MG63 (cell line): ENCODE results near the gene PRPF19. TPM values are rescaled to one million over a fixed set of nuclear protein-coding genes. Genes with fewer than 3 reads are reported as not detected.

Source experiments
- DNase-seq: peaks from one replicate; pipeline ENCODE4 v3.0.0-alpha.2; 2020
- H3K27me3 ChIP-seq: fragments of 250-450 bp; sonication (Bioruptor Pico); 2 replicates; pipeline ENCODE4 v1.5.1; 2020; ENCODE audit warnings: mild to moderate bottlenecking, moderate library complexity
- H3K36me3 ChIP-seq: fragments of 250-450 bp; sonication (Bioruptor Pico); 2 replicates; pipeline ENCODE4 v1.5.1; 2020; ENCODE audit warnings: mild to moderate bottlenecking, moderate library complexity
- H3K4me3 ChIP-seq: fragments of 250-450 bp; sonication (Bioruptor Pico); 2 replicates; pipeline ENCODE4 v1.5.1; 2020; ENCODE audit warnings: mild to moderate bottlenecking, moderate library complexity
- H3K9me3 ChIP-seq: fragments of 250-450 bp; sonication (Bioruptor Pico); 2 replicates; pipeline ENCODE4 v1.5.1; 2020; ENCODE audit warnings: mild to moderate bottlenecking, moderate library complexity
- total RNA-seq: library from RNA; depleted of rRNA; stranded (reverse); fragments of >200 nt; shearing (Covaris generic); gene quantifications from 2 replicates; pipeline ENCODE4 v1.2.3, GENCODE V29; 2014; ENCODE audit warnings: low replicate concordance

PRPF19 gene
- total RNA-seq, 1 experiment from 2014 or later: 98.0 TPM

DNA sequence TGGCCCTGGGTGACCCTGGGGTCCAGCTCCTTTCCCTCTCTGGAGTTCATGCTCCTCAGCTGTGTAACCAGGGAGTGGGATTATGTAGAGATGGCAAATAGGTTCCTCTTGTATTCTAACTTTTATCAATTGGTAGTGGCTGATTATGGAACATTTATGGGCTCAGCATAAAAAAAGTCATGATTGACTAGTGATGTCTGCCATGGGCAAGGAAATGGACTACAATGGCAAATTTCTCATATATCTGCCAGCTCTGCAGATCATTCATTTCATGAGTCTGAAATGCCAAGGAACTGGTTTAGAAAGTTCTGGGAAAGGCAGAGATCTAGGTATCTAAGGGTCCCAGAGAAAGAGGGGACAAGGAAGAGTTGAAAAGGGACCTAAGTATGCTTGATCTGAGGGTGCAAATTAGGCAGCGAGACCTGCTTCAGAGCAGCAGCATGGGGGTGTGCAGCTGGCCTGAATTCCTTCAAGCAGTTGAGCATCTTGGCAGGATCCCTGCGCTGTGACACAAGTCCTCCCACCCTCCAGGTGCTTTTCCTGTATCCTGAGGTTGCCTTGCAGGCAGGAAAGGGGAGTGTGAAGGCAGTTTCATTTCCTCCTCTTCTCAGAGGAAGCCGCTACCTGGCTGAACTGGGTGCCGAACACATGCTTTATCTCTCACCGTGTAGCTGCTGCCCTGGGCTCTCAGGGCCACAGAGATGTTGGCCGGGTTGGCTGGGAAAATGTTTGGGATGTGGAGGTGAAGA lies 35.2 kb upstream of the PRPF19 start:
- no peaks in the 10 kb centered on the region for H3K36me3 ChIP-seq
- DNase-seq: no peak
- H3K27me3 ChIP-seq: no peaks in the 10 kb centered on the region
- no peak overlapping the region for H3K4me3 ChIP-seq
- H3K9me3 ChIP-seq: no peaks in the 10 kb centered on the region

GRCh38 chr11:60939855-60940254 lies 33.5 kb upstream of the PRPF19 start:
- Histone ChIP-seq H3K9me3 (no peaks in the 10 kb centered on the region), H3K36me3 (no peaks in the 10 kb centered on the region), H3K4me3 (no peak overlapping the region), H3K27me3 (no peaks in the 10 kb centered on the region)
- DNase-seq: no peak

- H3K36me3 ChIP-seq: no peaks in the 10 kb centered on the region
- no peak for DNase-seq
- H3K4me3 ChIP-seq: no peak overlapping the region
- H3K27me3 ChIP-seq: no peaks in the 10 kb centered on the region
- no peaks in the 10 kb centered on the region for H3K9me3 ChIP-seq
Measured at GRCh38 chr11:60939301-60939700, 32.9 kb upstream of the PRPF19 start.

- Histone ChIP-seq H3K9me3 (no peaks in the 10 kb centered on the region), H3K36me3 (no peaks in the 10 kb centered on the region), H3K27me3 (no peaks in the 10 kb centered on the region), H3K4me3 (no peak overlapping the region)
- DNase-seq: no peak
Measured at GRCh38 chr11:60938500-60938899, 32.1 kb upstream of the PRPF19 start.

DNA sequence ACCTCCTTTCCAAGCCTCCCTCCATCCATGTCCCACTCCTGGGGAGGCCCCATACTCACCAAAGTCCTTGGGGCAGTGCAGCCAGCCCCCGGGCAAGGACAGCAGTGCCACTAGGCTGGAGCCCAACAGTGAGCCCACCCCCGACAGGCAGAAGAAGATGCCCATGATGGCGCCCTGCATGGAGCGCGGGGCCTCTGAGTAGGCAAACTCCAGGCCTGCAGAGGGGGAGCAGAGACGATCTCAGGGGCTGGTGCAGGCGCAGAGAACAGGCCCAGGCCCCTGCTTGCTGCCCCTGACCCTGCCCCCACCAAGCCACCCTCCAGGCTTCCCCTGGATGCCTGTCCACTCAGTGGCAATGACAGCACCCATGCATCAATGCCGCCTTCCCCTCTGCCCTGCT lies 31.4 kb upstream of the PRPF19 start:
- no peak overlapping the region for H3K4me3 ChIP-seq
- no peaks in the 10 kb centered on the region for H3K9me3 ChIP-seq
- H3K36me3 ChIP-seq: no peaks in the 10 kb centered on the region
- DNase-seq: no peak
- H3K27me3 ChIP-seq: no peaks in the 10 kb centered on the region

GRCh38 chr11:60937144-60937527 lies 30.8 kb upstream of the PRPF19 start:
- DNase-seq: no peak
- no peaks in the 10 kb centered on the region for H3K27me3 ChIP-seq
- H3K4me3 ChIP-seq: no peak overlapping the region
- H3K9me3 ChIP-seq: no peaks in the 10 kb centered on the region
- no peaks in the 10 kb centered on the region for H3K36me3 ChIP-seq

DNA sequence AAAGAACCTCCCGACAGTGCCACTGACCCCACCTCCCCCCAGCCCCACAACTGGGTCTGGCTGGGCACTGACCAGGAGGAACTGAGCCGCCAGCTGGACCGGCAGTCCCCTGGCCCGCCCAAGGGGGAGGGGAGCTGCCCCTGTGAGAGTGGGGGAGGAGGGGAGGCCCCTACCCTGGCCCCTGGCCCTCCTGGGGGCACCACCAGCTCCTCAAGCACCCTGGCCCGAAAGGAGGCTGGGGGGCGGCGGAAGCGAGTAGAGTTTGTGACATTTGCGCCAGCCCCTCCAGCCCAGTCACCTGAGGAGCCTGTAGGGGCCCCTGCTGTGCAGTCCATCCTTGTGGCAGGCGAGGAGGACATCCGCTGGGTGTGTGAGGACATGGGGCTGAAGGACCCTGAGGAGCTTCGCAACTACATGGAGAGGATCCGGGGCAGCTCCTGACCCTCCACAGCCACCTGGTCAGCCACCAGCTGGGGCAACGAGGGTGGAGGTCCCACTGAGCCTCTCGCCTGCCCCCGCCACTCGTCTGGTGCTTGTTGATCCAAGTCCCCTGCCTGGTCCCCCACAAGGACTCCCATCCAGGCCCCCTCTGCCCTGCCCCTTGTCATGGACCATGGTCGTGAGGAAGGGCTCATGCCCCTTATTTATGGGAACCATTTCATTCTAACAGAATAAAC lies 30.2 kb upstream of the PRPF19 start:
- no peak for DNase-seq
- Histone ChIP-seq H3K9me3 (no peaks in the 10 kb centered on the region), H3K4me3 (no peak overlapping the region), H3K36me3 (no peaks in the 10 kb centered on the region), H3K27me3 (no peaks in the 10 kb centered on the region)

- H3K27me3 ChIP-seq: no peaks in the 10 kb centered on the region
- no peaks in the 10 kb centered on the region for H3K9me3 ChIP-seq
- H3K36me3 ChIP-seq: no peaks in the 10 kb centered on the region
- DNase-seq: no peak
- H3K4me3 ChIP-seq: no peak overlapping the region
Measured at GRCh38 chr11:60935676-60936442, 29.5 kb upstream of the PRPF19 start.

GRCh38 chr11:60934790-60935605 lies 28.6 kb upstream of the PRPF19 start:
- Histone ChIP-seq H3K9me3 (no peaks in the 10 kb centered on the region), H3K4me3 (no peak overlapping the region), H3K27me3 (no peaks in the 10 kb centered on the region), H3K36me3 (no peaks in the 10 kb centered on the region)
- DNase-seq: no peak

- DNase-seq: no peak
- H3K9me3 ChIP-seq: no peaks in the 10 kb centered on the region
- no peaks in the 10 kb centered on the region for H3K36me3 ChIP-seq
- H3K27me3 ChIP-seq: no peaks in the 10 kb centered on the region
- no peak overlapping the region for H3K4me3 ChIP-seq
Measured at GRCh38 chr11:60934124-60934789, 27.9 kb upstream of the PRPF19 start.

GRCh38 chr11:60933416-60934123 lies 27.2 kb upstream of the PRPF19 start:
- no peaks in the 10 kb centered on the region for H3K27me3 ChIP-seq
- H3K9me3 ChIP-seq: no peaks in the 10 kb centered on the region
- no peak for DNase-seq
- no peaks in the 10 kb centered on the region for H3K36me3 ChIP-seq
- H3K4me3 ChIP-seq: no peak overlapping the region

DNA sequence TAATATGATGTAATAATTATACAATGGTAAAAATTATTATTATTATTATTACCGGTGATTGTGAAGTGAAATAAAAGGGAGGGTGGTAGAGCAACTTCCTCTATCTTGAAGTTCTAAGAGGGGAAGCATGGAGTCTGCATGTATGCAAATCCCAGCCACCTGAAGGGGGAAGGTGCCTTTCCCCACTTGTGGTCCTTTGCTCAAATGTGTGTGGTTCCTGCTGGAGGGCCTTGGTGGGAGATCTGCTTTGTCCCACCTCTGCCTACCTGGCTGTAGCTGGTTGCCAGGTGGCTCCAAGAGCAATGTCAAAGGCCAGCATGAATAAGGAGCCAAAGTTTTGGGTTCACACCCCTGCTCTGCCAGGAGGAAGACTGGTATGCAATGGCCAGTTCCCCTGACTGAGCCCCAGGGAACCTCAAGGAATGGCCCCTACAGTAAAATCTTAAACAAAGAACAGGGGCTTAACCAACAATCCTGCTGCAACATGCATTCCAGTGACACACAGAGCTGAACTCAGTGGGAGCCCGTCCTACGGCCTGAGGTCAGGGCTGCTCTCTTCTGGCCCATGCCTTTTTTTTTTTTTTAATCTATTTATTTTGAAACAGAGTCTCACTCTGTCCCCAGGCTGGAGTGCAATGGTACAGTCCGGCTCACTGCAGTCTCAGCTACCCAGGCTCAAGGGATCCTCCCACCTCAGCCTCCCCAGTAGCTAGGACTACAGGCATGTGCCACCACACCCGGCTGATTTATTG lies 26.4 kb upstream of the PRPF19 start:
- DNase-seq: no peak
- Histone ChIP-seq H3K36me3 (no peaks in the 10 kb centered on the region), H3K9me3 (no peaks in the 10 kb centered on the region), H3K27me3 (no peaks in the 10 kb centered on the region), H3K4me3 (no peak overlapping the region)

GRCh38 chr11:60931917-60932316 lies 25.5 kb upstream of the PRPF19 start:
- Histone ChIP-seq H3K27me3 (no peaks in the 10 kb centered on the region), H3K36me3 (no peaks in the 10 kb centered on the region), H3K9me3 (no peaks in the 10 kb centered on the region), H3K4me3 (no peak overlapping the region)
- no peak for DNase-seq

- Histone ChIP-seq H3K9me3 (no peaks in the 10 kb centered on the region), H3K36me3 (no peaks in the 10 kb centered on the region), H3K4me3 (no peak overlapping the region), H3K27me3 (no peaks in the 10 kb centered on the region)
- no peak for DNase-seq
Measured at GRCh38 chr11:60930394-60930793, 24.0 kb upstream of the PRPF19 start.

DNA sequence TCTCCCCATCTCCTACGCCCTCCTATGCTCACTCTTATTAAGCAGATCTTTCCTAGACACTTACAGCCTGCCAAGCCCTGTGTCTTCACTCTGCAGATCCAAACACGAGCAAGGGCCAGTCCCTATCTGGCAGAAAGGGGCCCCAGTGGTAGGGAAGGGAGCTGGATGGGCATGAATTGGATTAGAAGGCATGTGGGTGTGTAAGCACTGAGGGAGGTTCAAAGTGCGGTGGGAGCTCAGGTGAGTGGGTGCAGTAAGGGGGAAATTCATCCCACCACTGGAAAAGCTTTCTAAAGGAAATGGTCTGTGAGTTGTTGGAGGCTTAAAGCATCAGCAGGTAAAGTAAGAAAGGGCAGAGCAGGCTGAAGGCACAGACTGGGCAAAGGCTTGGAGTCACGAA lies 23.4 kb upstream of the PRPF19 start:
- Histone ChIP-seq H3K4me3 (no peak overlapping the region), H3K9me3 (no peaks in the 10 kb centered on the region), H3K27me3 (no peaks in the 10 kb centered on the region), H3K36me3 (no peaks in the 10 kb centered on the region)
- no peak for DNase-seq
